Hepatocyte (in vitro differentiated cells): Measurements from ENCODE around the gene RALBP1. TPM values are rescaled to one million over a fixed set of nuclear protein-coding genes. Genes with fewer than 3 reads are reported as not detected.
"Not testable (repeated sequence)": the region's sequence is repeated elsewhere in the genome, so short reads cannot be mapped to it uniquely, and the experiment has no call there.

Experiments
- DNase-seq: peaks from one replicate; pipeline ENCODE4 v3.0.0-alpha.2; 2016; ENCODE audit warnings: low spot score
- H2AFZ ChIP-seq: fragments of 200-600 bp; sonication (generic); 2 replicates; pipeline ENCODE4 v1.6.0; 2016; ENCODE audit warnings: antibody characterized with exemption, mild to moderate bottlenecking
- H3K27ac ChIP-seq: fragments of 200-600 bp; sonication (generic); 2 replicates; pipeline ENCODE4 v1.5.1; 2016; ENCODE audit warnings: mild to moderate bottlenecking
- H3K27me3 ChIP-seq: fragments of 200-600 bp; sonication (generic); 2 replicates; pipeline ENCODE4 v1.6.1; 2016
- H3K36me3 ChIP-seq: fragments of 200-600 bp; sonication (generic); replicated peaks from 2 replicates; pipeline ENCODE4 v1.5.1; 2016; ENCODE audit warnings: low read depth; ENCODE audit not compliant: insufficient read depth
- H3K4me1 ChIP-seq: fragments of 200-600 bp; sonication (generic); 2 replicates; pipeline ENCODE4 v1.5.1; 2016; ENCODE audit warnings: mild to moderate bottlenecking, moderate library complexity; ENCODE audit not compliant: insufficient read depth
- H3K4me2 ChIP-seq: fragments of 200-600 bp; sonication (generic); 2 replicates; pipeline ENCODE4 v1.6.0; 2016
- H3K4me3 ChIP-seq: fragments of 200-600 bp; sonication (generic); 2 replicates; pipeline ENCODE4 v1.5.1; 2016; ENCODE audit warnings: mild to moderate bottlenecking
- H3K79me2 ChIP-seq: fragments of 200-600 bp; sonication (generic); 2 replicates; pipeline ENCODE4 v1.6.0; 2017; ENCODE audit warnings: mild to moderate bottlenecking
- H3K9me2 ChIP-seq: fragments of 200-600 bp; sonication (generic); replicated peaks from 2 replicates; pipeline ENCODE4 v1.6.0; 2017; ENCODE audit warnings: mild to moderate bottlenecking; ENCODE audit not compliant: insufficient read depth
- H3K9me3 ChIP-seq: fragments of 200-600 bp; sonication (generic); 2 replicates; pipeline ENCODE4 v1.5.1; 2016; ENCODE audit warnings: low read depth, mild to moderate bottlenecking
- H4K20me1 ChIP-seq: fragments of 200-600 bp; sonication (generic); 2 replicates; pipeline ENCODE4 v1.6.0; 2016; ENCODE audit warnings: mild to moderate bottlenecking; ENCODE audit not compliant: insufficient read depth, poor library complexity, severe bottlenecking
- EZH2 ChIP-seq: fragments of 200-600 bp; sonication (generic); IDR thresholded peaks from 2 replicates; pipeline ENCODE4 v1.6.1; 2016; ENCODE audit warnings: antibody characterized with exemption, mild to moderate bottlenecking, borderline replicate concordance
- EZH2phosphoT487 ChIP-seq: fragments of 200-600 bp; sonication (generic); IDR thresholded peaks from one replicate; pipeline ENCODE4 v1.6.1; 2018; ENCODE audit warnings: antibody characterized with exemption, mild to moderate bottlenecking, low read depth, moderate library complexity; ENCODE audit not compliant: unreplicated experiment, severe bottlenecking
- WGBS: methylation state at CpG from one replicate; pipeline ENCODE4 v1.1.6; 2016; ENCODE audit warnings: low lambda C conversion rate; ENCODE audit errors: missing lambda C conversion rate; 5-methylcytosine and 5-hydroxymethylcytosine counted together
- polyA plus RNA-seq: library from polyadenylated mRNA; unstranded; fragments of >200 nt; fragmentation: Nextera tagmentation; extraction: Ambion mirVana; gene quantifications from 2 replicates; pipeline ENCODE4 v1.2.1, GENCODE V29; 2016
- total RNA-seq: library from RNA; depleted of rRNA; stranded (reverse); fragments of >200 nt; gene quantifications from 2 replicates; pipeline ENCODE4 v1.2.3, GENCODE V29; 2014
- TF ChIP-seq, protein P1 (sequence below): fragments of 200-600 bp; sonication (generic); IDR thresholded peaks from 2 replicates; pipeline ENCODE4 v1.5.1; 2016; ENCODE audit warnings: antibody characterized with exemption, mild to moderate bottlenecking; ENCODE audit not compliant: poor library complexity

RALBP1 gene
- total and polyA plus RNA-seq, 2 experiments from 2014 or later = 41.3 to 55.0 TPM

GRCh38 chr18:9449600-9450414 is 25.5 kb upstream of the RALBP1 start:
- WGBS = 47% methylated on average over 12 of the region's 12 CpGs
- peak overlapping the region; percentile 41 for H2AFZ ChIP-seq

DNA sequence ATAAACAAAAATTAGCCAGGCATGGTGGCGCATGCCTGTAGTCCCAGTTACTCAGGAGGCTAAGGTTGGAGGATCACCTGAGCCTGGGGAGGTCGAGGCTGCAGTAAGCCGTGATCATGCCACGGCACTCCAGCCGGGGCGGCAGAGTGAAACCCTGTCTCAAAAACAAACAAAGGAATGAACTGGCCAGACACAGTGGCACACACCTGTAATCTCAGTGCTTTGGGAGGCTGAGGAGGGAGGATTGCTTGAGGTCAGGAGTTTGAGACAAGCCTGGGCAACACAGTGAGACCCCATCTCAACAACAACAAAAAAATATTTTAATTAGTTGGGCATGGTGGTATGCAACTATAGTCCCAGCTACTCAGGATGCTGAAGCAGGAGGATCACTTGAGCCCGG is 24.4 kb upstream of the RALBP1 start:
- not testable (repeated sequence) for DNase-seq, H3K27me3 ChIP-seq, H3K9me2 ChIP-seq, H4K20me1 ChIP-seq, H3K4me3 ChIP-seq, H3K9me3 ChIP-seq, H3K36me3 ChIP-seq, H3K27ac ChIP-seq, H3K4me1 ChIP-seq, H2AFZ ChIP-seq, H3K79me2 ChIP-seq, H3K4me2 ChIP-seq
- WGBS = 96% methylated on average over 7 of the region's 7 CpGs

More at GRCh38 chr18:9449600-9450414, 25.5 kb upstream of the RALBP1 start:
- DNase-seq = peak; percentile 17
- TF ChIP-seq EZH2phosphoT487 (no peak), EZH2 (no peak)
- TF ChIP-seq, protein P1, sequence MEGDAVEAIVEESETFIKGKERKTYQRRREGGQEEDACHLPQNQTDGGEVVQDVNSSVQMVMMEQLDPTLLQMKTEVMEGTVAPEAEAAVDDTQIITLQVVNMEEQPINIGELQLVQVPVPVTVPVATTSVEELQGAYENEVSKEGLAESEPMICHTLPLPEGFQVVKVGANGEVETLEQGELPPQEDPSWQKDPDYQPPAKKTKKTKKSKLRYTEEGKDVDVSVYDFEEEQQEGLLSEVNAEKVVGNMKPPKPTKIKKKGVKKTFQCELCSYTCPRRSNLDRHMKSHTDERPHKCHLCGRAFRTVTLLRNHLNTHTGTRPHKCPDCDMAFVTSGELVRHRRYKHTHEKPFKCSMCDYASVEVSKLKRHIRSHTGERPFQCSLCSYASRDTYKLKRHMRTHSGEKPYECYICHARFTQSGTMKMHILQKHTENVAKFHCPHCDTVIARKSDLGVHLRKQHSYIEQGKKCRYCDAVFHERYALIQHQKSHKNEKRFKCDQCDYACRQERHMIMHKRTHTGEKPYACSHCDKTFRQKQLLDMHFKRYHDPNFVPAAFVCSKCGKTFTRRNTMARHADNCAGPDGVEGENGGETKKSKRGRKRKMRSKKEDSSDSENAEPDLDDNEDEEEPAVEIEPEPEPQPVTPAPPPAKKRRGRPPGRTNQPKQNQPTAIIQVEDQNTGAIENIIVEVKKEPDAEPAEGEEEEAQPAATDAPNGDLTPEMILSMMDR = no peak
- H3K79me2 ChIP-seq = no peaks in the 10 kb centered on the region
- peak overlapping the region; percentile 51 for H3K4me2 ChIP-seq
- peaks cover 3% of the 10 kb centered on the region for H3K4me1 ChIP-seq
- no peaks in the 10 kb centered on the region for H3K9me2 ChIP-seq
- H3K27ac ChIP-seq = peak overlapping the region; percentile 2
- no peak overlapping the region for H3K4me3 ChIP-seq
- H3K9me3 ChIP-seq = no peaks in the 10 kb centered on the region
- no peaks in the 10 kb centered on the region for H3K36me3 ChIP-seq
- H3K27me3 ChIP-seq = no peaks in the 10 kb centered on the region
- H4K20me1 ChIP-seq = no peaks in the 10 kb centered on the region

DNA sequence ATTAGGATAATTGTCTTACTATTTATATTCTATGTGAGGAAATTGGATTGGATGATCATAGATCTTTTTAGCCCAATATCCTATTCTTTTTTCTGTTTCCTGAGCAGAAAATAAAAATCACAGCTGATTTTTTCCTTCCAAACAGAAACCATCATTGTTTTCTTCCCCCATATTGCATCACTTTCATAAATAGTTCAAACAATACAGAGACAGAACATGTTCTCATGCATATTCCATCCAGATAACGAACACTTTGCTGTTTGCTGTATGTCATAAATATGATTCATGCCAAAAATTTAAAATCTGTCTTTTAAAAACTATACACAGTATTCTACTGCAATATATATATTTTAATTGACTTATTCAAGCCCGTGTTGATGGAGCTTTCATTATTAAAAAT is 22.0 kb upstream of the RALBP1 start:
- Histone ChIP-seq H3K27me3 (no peaks in the 10 kb centered on the region), H3K4me1 (peaks cover 3% of the 10 kb centered on the region), H3K36me3 (no peaks in the 10 kb centered on the region), H2AFZ (no peak overlapping the region), H3K9me3 (no peaks in the 10 kb centered on the region), H3K4me2 (no peak overlapping the region), H3K27ac (no peak overlapping the region), H4K20me1 (no peaks in the 10 kb centered on the region), H3K4me3 (no peak overlapping the region), H3K79me2 (no peaks in the 10 kb centered on the region), H3K9me2 (no peaks in the 10 kb centered on the region)
- DNase-seq = no peak
- WGBS = 88% methylated on average over 2 of the region's 2 CpGs
- TF ChIP-seq EZH2phosphoT487 (no peak), EZH2 (no peak)
- TF ChIP-seq, protein P1 = no peak

DNA sequence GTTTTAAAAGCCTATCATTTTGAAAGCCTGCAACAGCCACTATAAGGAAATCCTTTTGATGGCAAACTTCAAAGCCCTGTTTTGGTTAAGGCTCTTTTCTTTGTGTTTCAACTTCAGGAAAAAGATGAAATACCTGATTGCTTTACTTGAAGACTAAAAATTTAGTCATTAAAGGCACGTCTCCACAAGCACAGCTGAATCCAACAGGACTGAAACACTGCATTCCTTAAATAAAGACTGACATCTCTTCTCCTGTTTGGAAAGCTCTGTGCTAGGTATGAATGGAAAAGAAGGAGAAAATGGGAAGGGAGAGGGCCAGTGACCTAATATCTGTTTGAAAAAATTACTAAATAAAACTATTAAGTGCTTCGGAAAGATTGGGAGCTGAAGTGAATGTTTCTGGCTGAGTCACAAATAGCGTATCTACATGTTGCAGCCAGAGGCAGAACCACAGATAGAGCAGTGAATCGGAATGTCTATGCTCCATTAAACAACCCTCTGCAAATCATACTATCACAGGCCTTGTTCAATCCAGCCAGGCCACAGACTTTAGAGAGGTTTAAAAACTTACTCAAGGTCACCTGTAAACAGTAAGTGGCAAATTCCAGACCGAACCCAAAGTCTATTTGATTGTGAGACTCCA is 21.1 kb upstream of the RALBP1 start:
- Histone ChIP-seq H2AFZ (no peak overlapping the region), H3K4me2 (no peak overlapping the region), H3K27me3 (no peaks in the 10 kb centered on the region), H3K79me2 (no peaks in the 10 kb centered on the region), H4K20me1 (no peaks in the 10 kb centered on the region), H3K4me1 (peaks cover 3% of the 10 kb centered on the region), H3K36me3 (no peaks in the 10 kb centered on the region), H3K9me2 (no peaks in the 10 kb centered on the region), H3K27ac (no peak overlapping the region), H3K4me3 (no peak overlapping the region), H3K9me3 (no peaks in the 10 kb centered on the region)
- 59% methylated on average over 5 of the region's 5 CpGs for WGBS
- no peak for DNase-seq
- TF ChIP-seq, protein P1 = no peak
- TF ChIP-seq EZH2 (no peak), EZH2phosphoT487 (no peak)
